Stromal cell of bone marrow (primary cell): ENCODE measurements around the gene EPHB4.
"Not testable (repeated sequence)": the region's sequence is repeated elsewhere in the genome, so short reads cannot be mapped to it uniquely, and the experiment has no call there.

Source experiments
- DNase-seq: peaks from one replicate; pipeline ENCODE4 v3.0.0-alpha.2; 2012; ENCODE audit warnings: low read depth

The EPHB4 gene

DNA sequence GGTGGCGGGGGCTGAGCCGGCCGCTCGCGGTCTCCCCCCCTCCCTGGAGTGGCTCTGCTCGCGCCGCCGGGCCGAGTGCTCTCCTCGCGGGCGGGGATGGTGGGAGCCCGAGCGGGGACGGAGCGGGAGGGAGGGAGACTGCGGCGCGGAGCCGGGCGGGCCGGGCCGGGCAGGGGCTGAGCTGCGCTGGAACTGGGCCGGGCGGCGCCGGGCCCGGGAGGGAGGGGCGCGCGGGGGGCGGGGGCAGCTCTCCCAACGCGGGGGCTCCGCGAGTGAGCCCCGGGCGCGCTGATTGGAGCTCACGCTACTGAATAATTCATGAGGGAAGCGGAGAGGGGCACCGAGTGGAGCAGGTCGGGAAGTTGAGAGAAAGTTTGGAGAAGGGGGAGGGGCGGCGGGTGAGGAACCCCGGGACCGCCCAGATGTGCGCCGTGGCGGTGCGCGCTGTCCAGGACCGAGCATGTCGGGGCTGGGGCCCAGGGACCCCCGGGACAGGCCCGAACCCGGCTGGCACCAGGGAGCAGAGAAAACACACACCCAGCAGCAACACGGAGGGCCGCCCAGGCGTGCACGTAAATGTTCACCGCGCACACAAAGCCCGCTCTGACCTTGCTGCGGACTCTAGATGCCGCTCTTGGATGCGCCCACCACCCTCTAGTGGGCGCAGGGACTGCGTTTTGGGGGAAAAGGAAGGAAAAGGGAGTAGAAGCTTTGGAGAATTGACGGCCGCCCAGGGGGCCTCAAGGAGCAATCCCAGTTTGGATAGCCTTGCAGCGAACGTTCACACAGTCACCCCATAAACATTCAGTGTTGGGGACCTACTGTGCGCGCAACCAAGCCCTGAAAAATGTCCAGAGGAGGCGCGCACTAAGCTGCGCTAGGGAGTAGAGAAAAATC lies at the start of gene EPHB4:
EPHB4 (minus strand) TSS at position 194 of the 897 bp plus-strand sequence. CDS start 493 bp downstream, outside the sequence.
- DNase-seq = peak; percentile 76

DNA sequence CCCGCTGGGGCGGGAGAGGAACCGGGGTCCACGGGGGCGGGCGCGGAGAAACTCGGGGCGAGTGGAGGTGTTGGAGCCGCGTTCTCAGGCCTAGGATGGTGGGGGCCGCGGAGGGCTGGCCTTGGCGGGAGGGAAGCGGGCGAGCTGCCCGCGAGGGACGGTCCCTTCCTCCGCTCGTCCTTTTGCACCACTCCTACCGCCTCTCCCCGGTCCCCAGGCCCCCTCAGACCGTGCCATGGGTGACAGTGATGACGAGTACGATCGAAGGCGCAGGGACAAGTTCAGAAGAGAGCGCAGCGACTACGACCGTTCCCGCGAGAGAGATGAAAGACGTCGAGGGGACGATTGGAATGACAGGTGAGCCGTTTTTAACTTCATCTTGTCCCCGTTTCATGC lies 48.0 kb upstream of the EPHB4 start:
- DNase-seq = no peak

GRCh38 chr7:100874577-100875355 lies 47.4 kb upstream of the EPHB4 start, which contains the start of gene SRRT:
Gene SRRT, plus strand, starts transcription at chr7:100875103. Its CDS starts 488 bp downstream, at chr7:100875591.
- DNase-seq = peak; percentile 97

DNA sequence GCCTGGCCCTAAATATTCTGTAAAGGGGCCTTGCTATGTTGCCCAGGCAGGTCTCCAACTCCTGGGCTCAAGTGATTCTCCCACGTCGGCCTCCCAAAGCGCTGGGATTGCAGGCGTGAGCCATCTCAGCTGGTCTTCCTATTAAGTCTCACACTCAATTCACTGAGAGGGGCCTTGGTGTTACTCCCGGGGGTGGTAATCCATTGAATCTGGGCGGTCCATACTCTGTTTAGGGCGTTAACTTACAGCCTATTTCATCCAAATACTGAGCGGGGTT lies 46.9 kb upstream of the EPHB4 start:
- DNase-seq = no peak

- no peak for DNase-seq
These were observed 46.4 kb upstream of the EPHB4 start for GRCh38 chr7:100873599-100874299.

GRCh38 chr7:100867776-100868485 lies 40.6 kb upstream of the EPHB4 start:
- DNase-seq = no peak

GRCh38 chr7:100867040-100867775 lies 39.9 kb upstream of the EPHB4 start, which contains the start of gene TRIP6:
Gene TRIP6, plus strand, starts transcription at chr7:100867387. Its CDS starts 111 bp downstream, at chr7:100867498.
- DNase-seq = peak; percentile 94

DNA sequence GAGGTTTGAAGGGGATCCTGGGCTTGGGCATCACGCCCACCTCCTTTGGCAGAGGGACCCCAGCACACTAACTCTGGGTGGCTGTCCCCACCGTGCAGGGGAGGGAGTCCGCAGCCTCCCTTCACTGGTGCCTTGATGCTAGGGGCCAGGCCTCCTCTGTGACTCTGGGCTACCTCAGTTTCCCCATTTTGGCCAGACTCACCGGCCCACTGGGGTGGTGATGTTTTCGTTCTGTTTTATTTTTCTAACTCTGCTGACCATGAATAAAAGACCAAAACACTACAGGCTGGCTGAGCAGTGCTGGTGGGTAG lies 39.4 kb upstream of the EPHB4 start:
- no peak for DNase-seq

GRCh38 chr7:100865938-100866728 lies 38.8 kb upstream of the EPHB4 start:
- no peak for DNase-seq

DNA sequence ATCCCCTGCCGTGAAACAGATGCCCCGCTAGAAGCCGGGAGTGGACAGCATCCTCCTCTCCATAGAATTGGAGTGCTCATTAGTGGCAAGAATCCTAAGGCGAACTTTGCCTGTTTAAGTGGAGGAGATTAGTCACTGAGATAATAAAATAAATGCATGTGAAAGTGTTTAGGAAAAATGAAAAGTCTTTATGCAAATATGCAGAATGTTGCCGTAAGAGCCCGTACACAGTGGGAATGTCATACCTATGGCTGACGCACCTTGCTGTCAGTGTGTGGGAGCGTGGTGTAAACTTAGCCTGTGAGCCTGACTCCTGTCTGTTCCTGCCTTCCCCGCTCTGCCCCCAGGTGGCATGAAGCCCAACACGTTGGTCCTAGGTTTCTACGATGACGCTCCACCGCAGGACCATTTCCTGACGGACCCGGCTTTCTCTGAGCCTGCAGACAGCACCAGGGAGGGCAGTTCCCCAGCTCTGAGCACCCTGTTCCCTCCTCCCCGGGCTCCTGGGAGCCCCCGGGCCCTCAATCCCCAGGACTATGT lies 38.1 kb upstream of the EPHB4 start:
- no peak for DNase-seq

DNA sequence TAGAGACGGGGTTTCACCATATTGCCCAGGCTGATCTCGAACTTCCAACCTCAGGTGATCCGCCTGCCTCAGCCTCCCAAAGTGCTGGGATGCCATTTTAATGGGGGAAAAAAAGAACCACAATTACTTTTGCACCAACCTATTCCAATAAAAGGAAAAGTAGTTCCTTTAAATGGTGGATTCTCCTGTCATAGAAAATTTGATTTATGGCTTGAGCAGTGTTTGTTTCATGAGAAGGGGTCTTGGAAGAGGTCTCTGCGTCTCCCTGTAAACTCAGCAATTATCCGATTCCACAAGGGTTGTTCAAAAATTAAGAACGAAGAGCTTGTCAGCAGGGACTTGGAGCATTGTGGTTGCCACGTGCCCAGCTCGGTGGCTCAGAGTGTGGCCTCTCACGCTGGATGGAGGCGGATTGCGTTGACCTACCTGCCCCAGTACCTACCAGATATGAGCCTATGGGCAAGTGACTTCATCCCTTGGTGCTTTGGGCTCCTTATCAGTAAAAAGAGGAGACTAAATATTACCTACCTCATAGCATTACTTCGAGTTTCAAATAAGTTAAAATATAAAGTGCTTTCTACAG lies 37.0 kb upstream of the EPHB4 start:
- no peak for DNase-seq

DNA sequence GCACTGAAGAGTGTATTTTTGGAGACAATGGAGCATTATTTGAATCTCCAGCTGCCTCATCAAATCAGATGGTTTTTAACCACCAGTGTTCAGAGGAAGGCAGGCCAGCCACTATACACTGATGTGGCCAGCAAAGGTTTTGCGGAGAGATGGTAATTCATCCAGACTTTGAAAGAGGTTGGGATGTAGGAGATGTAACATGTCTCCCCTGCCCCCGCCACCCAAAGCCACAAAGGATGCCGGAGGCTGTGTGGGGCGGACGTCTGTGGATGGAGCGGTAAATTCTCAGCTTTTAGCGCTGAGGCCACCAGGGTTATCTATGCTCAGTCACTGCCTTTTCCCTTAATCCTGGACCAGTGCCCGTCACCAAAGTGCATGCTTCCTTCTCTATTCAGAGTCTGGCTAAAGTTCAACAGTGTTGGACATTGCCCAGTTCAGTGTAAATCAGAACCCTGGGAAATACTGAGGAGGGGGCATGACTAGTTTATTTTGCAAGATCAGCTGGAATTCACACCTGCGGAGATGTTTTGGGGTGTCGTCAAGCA lies 36.2 kb upstream of the EPHB4 start:
- DNase-seq = no peak

GRCh38 chr7:100861616-100861985 lies 34.3 kb upstream of the EPHB4 start:
- no peak for DNase-seq

- DNase-seq = no peak
These were observed 33.6 kb upstream of the EPHB4 start for GRCh38 chr7:100860702-100861615.

GRCh38 chr7:100859856-100860255 lies 32.5 kb upstream of the EPHB4 start:
- DNase-seq = no peak

GRCh38 chr7:100856871-100857282 lies 29.6 kb upstream of the EPHB4 start:
- DNase-seq = no peak

GRCh38 chr7:100855515-100855914 lies 28.2 kb upstream of the EPHB4 start:
- DNase-seq = no peak

DNA sequence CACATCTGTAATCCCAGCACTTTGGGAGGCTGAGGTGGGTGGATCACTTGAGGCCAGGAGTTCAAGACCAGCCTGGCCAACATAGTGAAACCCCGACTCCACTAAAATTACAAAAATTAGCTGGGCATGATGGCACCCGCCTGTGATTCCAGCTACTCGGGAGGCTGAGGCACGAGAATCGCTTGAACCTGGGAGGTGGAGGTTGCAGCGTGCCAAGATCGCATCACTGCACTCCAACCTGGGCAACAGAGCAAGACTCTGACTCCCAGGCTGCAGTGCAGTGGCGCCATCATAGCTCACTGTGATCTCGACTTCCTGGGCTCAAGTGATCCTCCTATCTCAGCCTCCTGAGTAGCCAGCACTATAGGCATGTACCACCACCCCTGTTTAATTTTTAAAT lies 27.6 kb upstream of the EPHB4 start:
- DNase-seq = not testable (repeated sequence)
